HL-60 (cell line): ENCODE data around the gene OXSR1.
"Not testable (repeated sequence)": the region's sequence is repeated elsewhere in the genome, so short reads cannot be mapped to it uniquely, and the experiment has no call there.

ENCODE experiments used
- REST ChIP-seq: IDR thresholded peaks from 2 replicates; pipeline ENCODE4 v1.6.1; 2012; ENCODE audit warnings: low read depth; ENCODE audit not compliant: insufficient replicate concordance
- TF ChIP-seq, protein P1 (sequence below): IDR thresholded peaks from one replicate; pipeline ENCODE4 v1.5.1; 2011; ENCODE audit warnings: low read length, control low read depth, inconsistent platforms; ENCODE audit not compliant: insufficient read depth

DNA sequence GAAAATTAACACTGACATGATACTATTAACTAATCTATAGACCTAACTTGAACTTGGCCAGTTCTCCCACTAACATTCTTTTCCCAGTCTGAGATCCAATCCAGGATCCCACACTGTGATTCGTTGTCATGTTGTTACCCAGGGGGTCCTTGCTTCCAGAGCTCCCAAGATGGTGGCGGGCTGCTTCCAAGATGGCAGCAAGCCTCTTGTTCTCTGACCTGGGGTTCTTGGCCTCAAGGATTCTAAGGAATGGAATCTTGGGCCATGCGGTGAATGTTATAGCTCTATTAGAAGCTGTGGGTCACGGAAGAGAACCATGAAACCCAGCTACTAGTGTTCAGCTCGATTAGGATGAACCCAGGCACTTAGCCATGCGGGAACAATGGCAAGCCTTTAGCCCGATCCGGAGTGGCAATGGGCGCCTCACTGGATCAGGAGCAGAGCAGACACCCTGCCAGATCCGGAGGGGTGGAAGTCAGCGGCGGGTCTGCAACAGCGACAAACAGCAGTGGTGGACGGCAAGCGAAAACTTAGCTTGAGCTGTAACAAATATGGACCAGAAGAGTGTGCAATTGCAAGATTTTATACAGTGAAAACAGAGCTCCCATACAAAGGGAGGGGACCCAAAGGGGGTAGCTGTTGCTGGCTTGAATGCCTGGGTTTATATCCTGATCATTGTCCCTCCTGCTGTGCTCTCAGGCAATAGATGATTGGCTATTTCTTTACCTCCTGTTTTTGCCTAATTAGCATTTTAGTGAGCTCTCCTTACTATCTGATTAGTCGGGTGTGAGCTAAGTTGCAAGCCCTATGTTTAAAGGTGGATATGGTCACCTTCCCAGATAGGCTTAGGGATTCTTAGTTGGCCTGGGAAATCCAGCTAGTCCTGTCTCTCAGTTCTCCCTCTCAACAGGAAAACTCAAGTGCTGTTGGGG lies 124.2 kb downstream of the OXSR1 start:
- not testable (repeated sequence) for TF ChIP-seq REST
- TF ChIP-seq, protein P1, sequence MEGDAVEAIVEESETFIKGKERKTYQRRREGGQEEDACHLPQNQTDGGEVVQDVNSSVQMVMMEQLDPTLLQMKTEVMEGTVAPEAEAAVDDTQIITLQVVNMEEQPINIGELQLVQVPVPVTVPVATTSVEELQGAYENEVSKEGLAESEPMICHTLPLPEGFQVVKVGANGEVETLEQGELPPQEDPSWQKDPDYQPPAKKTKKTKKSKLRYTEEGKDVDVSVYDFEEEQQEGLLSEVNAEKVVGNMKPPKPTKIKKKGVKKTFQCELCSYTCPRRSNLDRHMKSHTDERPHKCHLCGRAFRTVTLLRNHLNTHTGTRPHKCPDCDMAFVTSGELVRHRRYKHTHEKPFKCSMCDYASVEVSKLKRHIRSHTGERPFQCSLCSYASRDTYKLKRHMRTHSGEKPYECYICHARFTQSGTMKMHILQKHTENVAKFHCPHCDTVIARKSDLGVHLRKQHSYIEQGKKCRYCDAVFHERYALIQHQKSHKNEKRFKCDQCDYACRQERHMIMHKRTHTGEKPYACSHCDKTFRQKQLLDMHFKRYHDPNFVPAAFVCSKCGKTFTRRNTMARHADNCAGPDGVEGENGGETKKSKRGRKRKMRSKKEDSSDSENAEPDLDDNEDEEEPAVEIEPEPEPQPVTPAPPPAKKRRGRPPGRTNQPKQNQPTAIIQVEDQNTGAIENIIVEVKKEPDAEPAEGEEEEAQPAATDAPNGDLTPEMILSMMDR = not testable (repeated sequence)
